Adipocyte (in vitro differentiated cells): Measurements from ENCODE around the gene SOD3.
A peak's percentile ranks its signal among the peaks of the same experiment; 100 is the strongest.

Experiments
- DNase-seq: peaks from one replicate; pipeline ENCODE4 v3.0.0-alpha.2; 2015; ENCODE audit warnings: low read depth
- H3K27me3 ChIP-seq: replicated peaks from 2 replicates; pipeline ENCODE4 v1.7.0; 2013; ENCODE audit warnings: mild to moderate bottlenecking, low read length, moderate library complexity; ENCODE audit not compliant: control insufficient read depth, insufficient read depth
- H3K36me3 ChIP-seq: 2 replicates; pipeline ENCODE4 v1.7.0; 2013; ENCODE audit warnings: low read length, mild to moderate bottlenecking, moderate library complexity; ENCODE audit not compliant: control insufficient read depth, insufficient read depth, severe bottlenecking
- H3K4me1 ChIP-seq: 2 replicates; pipeline ENCODE4 v1.7.0; 2013; ENCODE audit warnings: mild to moderate bottlenecking, low read length, moderate library complexity; ENCODE audit not compliant: control insufficient read depth, insufficient read depth
- H3K4me3 ChIP-seq: 2 replicates; pipeline ENCODE4 v1.7.0; 2013; ENCODE audit warnings: mild to moderate bottlenecking, low read length, moderate library complexity
- H3K9ac ChIP-seq: 2 replicates; pipeline ENCODE4 v1.7.0; 2013; ENCODE audit warnings: mild to moderate bottlenecking, low read length, moderate library complexity
- H3K9me3 ChIP-seq: 2 replicates; pipeline ENCODE4 v1.7.0; 2013; ENCODE audit warnings: mild to moderate bottlenecking, low read length, moderate library complexity; ENCODE audit not compliant: control insufficient read depth

Gene SOD3, protein sequence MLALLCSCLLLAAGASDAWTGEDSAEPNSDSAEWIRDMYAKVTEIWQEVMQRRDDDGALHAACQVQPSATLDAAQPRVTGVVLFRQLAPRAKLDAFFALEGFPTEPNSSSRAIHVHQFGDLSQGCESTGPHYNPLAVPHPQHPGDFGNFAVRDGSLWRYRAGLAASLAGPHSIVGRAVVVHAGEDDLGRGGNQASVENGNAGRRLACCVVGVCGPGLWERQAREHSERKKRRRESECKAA

DNA sequence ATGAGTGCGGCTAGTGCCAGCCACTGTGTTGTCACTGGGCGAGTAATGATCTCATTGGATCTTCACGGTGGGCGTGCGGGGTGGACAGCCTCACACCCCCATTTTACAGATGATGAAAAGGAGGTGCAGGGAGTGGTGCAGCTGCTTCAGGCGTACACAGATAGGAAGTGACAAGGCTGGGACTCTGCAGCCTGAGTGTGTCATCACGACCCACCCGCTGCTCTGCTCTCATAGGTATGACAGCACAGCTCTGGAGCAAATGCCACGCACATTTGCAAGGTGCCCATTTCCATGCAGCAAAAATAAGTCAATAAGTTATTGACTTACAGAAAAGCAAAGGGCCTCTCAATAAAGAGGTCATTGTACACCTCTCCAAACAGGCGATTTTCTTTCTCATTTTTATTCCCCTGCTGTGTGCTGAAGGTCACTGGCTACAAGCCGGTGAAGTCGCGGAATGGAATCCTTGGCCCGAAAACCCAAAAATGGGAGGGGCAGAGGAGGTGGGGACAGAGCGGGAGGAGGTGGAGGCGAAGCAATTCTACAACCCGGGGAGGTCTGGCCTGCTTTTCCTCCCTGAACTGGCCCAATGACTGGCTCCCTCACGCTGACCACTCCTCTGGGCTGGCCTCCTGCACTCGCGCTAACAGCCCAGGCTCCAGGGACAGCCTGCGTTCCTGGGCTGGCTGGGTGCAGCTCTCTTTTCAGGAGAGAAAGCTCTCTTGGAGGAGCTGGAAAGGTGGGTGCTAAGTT is at the start of gene SOD3:
TSS of gene SOD3 (plus strand) at position 658 of the 750 bp plus-strand sequence. CDS start 3,949 bp downstream, outside the sequence.
- no peaks in the 10 kb centered on the region for H3K27me3 ChIP-seq
- no peaks in the 10 kb centered on the region for H3K9me3 ChIP-seq
- H3K4me3 ChIP-seq: peak within 1 kb of the TSS; percentile 92
- H3K4me1 ChIP-seq: peaks cover 36% of the 10 kb centered on the region
- peak within 1 kb of the TSS; percentile 96 for H3K9ac ChIP-seq
- H3K36me3 ChIP-seq: no peaks in the 10 kb centered on the region
- peak; percentile 87 for DNase-seq

DNA sequence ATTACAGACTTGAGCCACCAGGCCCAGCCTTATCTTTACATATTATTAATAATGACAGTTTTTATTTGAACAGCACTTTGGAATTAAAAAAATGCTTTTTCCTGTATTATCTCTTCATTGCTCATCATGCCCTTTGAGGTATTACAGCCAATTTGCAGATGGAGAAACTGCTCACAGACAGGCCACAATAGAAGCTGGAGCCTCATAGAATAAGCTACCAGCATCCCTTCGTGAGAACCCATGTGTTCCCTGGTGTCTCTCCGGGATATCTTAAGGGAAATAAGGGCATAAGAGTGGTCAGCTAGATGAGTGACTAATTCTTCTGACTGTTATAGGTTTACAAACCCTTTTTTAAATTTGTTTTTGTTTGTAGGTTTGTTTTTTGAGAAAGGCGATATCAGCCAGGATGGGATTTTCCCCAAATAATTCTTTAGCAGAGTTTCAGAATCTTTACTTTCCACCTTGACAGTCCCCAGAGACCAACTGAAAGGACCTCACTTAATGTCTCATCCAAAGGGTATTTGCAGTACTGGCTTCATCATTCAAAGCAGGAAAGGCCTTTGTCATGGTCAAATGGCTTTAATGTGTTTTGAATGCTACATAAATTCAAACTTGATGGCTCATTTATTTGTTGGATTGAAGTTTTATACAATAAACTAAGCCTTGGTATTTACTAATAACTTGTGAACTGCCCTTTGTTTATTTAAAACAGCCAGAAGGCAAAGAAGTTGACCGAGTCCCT is 48.0 kb upstream of the SOD3 start:
- Histone ChIP-seq H3K36me3 (no peaks in the 10 kb centered on the region), H3K27me3 (no peaks in the 10 kb centered on the region), H3K4me1 (no peaks in the 10 kb centered on the region), H3K4me3 (no peak overlapping the region), H3K9ac (no peak overlapping the region), H3K9me3 (no peaks in the 10 kb centered on the region)
- no peak for DNase-seq

DNA sequence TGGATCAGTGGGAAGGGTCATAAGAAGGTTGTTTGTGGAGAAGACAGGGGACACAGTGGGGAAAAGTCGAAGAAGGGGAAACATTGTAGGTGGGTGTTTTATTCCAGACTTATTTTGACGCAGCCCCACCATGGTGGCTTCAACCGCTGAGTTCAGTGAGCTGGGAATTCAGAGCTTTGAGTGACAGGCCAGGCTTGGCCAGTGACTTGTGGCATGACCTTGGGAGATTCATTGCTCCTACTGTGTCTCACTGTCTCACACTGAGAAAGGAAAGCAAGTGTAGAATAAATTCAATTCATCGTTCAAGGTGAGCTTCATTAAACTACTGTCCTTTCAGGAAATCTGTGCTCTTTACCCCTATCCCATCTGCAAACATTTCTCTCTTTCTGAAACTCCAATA is 47.4 kb upstream of the SOD3 start:
- no peak for DNase-seq
- Histone ChIP-seq H3K36me3 (no peaks in the 10 kb centered on the region), H3K9ac (no peak overlapping the region), H3K4me3 (no peak overlapping the region), H3K4me1 (no peaks in the 10 kb centered on the region), H3K27me3 (no peaks in the 10 kb centered on the region), H3K9me3 (no peaks in the 10 kb centered on the region)

DNA sequence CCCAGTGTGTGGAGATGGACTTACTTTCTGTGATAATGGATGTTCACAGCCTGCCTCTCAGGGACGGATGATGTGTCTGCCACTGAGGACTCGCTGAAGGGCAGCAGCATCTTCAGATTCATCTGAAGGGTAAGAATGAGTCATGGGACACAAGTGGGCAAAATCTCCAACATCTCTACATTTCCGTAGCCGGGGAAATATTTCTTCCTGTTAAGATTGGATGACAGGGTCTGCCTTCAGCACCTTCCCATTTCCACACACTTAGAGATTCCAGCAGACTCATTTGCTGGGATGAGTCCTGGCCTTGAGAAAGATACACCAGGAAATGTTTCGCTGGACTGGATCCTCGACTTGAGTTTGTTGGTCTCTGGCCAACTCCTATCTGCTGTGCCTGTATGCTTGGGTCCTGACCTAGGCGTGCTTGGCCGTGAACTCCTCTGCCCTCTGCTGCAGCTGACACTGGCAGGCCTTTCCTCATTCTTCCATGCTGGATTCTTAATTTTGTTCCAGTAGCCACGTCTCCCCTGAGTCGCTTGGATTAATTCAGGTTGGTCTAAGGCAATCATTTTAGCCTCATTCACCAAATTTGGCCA is 46.5 kb upstream of the SOD3 start:
- DNase-seq: no peak
- peaks cover 4% of the 10 kb centered on the region for H3K4me1 ChIP-seq
- no peaks in the 10 kb centered on the region for H3K36me3 ChIP-seq
- H3K27me3 ChIP-seq: no peaks in the 10 kb centered on the region
- no peaks in the 10 kb centered on the region for H3K9me3 ChIP-seq
- no peak overlapping the region for H3K4me3 ChIP-seq
- H3K9ac ChIP-seq: no peak overlapping the region

DNA sequence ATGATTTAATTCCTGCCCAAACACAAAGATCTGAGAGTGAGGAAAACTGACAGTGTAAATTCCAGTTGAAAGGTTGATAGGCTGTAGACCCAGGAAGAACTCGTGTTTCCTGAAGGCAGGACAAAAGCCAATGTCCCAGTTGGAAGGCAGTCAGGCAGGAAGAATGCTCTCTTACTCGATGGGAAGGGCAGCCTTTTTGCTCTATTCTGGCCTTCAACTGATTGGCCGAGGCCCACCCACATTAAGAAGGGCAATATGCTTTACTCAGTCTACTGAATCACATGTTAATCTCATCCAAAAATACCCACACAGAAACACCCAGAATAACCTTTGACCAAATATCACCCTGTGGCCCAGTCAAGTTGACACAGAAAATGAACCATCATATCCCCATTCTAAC is 45.3 kb upstream of the SOD3 start:
- Histone ChIP-seq H3K4me1 (peaks cover 4% of the 10 kb centered on the region), H3K27me3 (no peaks in the 10 kb centered on the region), H3K4me3 (no peak overlapping the region), H3K9ac (no peak overlapping the region), H3K36me3 (no peaks in the 10 kb centered on the region), H3K9me3 (no peaks in the 10 kb centered on the region)
- no peak for DNase-seq

DNA sequence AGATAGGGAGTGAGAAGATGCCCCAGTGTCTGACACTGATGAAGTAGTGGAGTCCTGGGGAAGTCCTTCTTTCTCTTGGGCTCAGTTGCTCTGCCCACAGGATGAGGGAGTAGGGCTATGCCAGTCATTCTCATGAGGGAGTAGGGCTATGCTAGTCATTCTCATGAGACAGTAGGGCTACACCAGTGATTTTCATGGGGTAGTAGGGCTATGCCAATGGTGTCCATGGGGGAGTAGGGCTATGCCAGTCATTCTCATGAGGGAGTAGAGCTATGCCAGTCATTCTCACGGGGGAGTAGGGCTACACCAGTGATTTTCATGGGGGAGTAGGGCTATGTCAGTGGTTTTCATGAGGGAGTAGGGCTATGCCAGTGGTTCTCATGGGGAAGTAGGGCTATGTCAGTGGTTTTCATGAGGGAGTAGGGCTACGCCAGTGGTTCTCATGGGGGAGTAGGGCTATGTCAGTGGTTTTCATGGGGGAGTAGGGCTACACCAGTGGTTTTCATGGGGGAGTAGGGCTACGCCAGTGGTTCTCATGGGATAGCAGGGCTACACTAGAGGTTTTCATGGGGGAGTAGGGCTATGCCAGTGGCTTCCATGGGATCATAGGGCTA is 43.3 kb upstream of the SOD3 start:
- Histone ChIP-seq H3K4me3 (no peak overlapping the region), H3K9ac (no peak overlapping the region), H3K27me3 (no peaks in the 10 kb centered on the region), H3K4me1 (peaks cover 4% of the 10 kb centered on the region), H3K9me3 (peaks cover 13% of the 10 kb centered on the region), H3K36me3 (no peaks in the 10 kb centered on the region)
- no peak for DNase-seq

DNA sequence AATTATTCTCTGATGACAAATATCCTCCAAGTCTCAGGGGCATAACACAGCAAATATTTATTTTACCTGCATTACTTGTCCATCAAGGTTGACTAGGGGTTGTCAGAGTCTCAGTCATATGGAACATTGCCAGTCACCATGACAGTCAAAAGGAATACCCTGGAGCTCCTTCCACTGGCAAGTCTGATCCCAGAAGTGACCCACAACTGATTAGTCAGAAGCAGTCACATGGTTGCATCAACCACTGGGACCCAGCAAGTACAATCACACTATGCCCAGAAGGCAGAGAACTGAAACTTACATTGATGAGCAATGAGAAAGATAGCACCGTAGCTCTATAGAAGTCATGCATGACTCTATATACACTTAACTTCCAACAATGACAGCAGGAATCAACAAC is 41.9 kb upstream of the SOD3 start:
- DNase-seq: peak; percentile 35
- Histone ChIP-seq H3K27me3 (no peaks in the 10 kb centered on the region), H3K36me3 (no peaks in the 10 kb centered on the region), H3K4me1 (peaks cover 4% of the 10 kb centered on the region), H3K9ac (no peak overlapping the region), H3K9me3 (peaks cover 24% of the 10 kb centered on the region), H3K4me3 (no peak overlapping the region)

DNA sequence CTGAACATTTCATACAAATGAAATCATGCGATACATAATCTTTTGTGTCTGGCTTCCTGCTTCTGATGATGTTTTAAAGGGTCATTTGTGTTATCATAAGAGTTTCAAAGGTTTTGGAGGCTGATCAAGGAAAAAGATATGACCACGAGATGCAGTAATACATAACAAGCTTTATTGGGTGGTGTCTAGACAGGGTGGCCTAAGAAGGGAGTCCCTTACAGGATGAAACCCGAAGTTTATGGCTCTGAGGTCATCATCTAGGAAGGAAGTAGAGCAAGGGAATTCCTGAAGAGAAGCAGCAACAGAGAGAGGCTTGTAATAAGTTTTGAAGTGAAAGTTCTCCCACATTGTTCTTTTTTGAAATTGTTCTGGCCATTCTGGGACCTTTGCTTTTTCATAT is 40.8 kb upstream of the SOD3 start:
- Histone ChIP-seq H3K9me3 (peaks cover 24% of the 10 kb centered on the region), H3K4me3 (no peak overlapping the region), H3K4me1 (peaks cover 4% of the 10 kb centered on the region), H3K9ac (no peak overlapping the region), H3K27me3 (no peaks in the 10 kb centered on the region), H3K36me3 (no peaks in the 10 kb centered on the region)
- DNase-seq: no peak

DNA sequence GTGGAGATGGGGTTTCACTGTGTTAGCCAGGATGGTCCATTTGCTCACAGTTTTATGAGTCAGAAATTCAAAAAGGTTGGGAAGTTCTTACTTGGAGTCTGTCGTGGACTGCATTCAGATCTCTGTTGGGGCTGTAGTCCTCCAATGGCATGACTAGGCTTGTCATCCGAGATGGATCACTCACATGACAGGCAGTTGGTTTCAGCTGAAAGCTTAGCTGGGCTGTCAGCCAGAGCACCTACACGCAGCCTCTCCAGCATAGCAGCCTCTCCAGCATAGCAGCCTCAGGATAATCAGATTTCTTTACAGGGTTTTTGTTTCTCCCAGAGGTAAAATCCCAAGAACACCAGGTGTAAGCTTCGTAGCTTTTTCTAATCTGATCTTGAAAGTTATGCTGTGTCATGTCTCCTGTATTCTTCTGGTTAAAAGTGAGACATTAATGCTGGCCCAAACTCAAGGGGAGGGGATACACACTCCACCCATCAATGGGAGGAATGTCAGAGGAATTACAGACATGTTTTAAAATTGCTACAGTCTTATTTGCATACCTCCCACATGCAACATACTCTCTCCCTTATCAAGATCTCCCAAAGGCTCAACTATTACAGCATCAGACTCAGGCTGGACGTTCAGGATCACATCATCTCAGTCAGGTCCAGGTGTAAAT is 31.6 kb upstream of the SOD3 start:
- Histone ChIP-seq H3K36me3 (no peaks in the 10 kb centered on the region), H3K4me1 (peaks cover 12% of the 10 kb centered on the region), H3K27me3 (no peaks in the 10 kb centered on the region), H3K9ac (no peak overlapping the region), H3K9me3 (no peaks in the 10 kb centered on the region), H3K4me3 (peak overlapping the region; percentile 9)
- peak; percentile 79 for DNase-seq

DNA sequence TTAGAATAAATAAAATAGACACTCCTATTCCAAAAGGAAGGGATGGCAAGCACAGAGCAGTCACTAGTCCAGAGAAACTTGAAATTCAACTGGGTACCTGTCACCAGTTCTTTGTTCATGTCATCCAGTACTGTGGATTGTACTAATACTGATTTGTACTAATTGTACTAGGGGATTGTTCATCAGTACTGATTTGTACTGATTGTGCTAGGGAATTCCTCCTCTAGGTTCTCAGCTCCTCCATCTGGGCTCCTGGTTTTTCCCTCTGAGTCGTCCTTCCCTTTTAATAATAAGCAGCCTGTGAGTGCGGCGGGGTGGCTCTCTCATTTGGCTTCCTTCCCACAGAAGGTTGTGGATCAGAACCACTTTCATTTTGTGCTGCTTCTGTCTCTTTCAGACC is 31.0 kb upstream of the SOD3 start:
- Histone ChIP-seq H3K4me1 (peaks cover 12% of the 10 kb centered on the region), H3K36me3 (no peaks in the 10 kb centered on the region), H3K27me3 (no peaks in the 10 kb centered on the region), H3K4me3 (no peak overlapping the region), H3K9me3 (no peaks in the 10 kb centered on the region), H3K9ac (no peak overlapping the region)
- DNase-seq: no peak
